NCI-H128 (cell line): Measurements from ENCODE around the gene ACSL1.
"Not testable (repeated sequence)": the region's sequence is repeated elsewhere in the genome, so short reads cannot be mapped to it uniquely, and the experiment has no call there.

ENCODE experiments used
- DNase-seq: peaks from one replicate; lab custom pipeline; 2025; ENCODE audit not compliant: unreplicated experiment; lab: John Stamatoyannopoulos, UW

The ACSL1 gene

DNA sequence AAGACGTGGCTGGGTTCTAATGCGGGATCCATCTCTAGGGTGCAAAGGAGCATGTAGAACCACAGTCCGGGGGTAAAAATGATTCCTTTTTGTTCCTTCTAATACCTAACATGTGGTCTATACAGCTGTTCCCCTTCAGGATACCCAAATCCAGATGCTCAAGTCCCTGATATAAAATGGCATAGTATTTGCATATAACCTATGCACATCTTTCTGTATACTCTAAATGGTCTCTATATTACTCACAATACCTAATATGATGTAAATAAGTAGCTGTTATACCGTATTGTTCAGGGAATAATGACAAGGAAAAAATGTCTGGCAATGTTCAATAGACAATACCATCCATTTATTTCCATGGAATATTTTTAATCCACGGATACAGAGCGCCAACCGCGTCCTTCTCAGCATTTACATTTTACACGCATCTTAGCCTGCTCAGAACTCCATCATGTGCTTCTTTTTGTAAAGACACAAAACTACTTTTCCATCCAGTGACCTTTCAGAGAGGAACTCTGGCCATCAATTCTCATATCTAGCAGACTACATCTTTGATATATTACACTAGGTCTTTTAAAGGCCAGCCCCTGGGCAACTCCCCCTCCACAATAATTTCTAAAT, 31.9 kb downstream of the ACSL1 start:
- DNase-seq: no peak

DNA sequence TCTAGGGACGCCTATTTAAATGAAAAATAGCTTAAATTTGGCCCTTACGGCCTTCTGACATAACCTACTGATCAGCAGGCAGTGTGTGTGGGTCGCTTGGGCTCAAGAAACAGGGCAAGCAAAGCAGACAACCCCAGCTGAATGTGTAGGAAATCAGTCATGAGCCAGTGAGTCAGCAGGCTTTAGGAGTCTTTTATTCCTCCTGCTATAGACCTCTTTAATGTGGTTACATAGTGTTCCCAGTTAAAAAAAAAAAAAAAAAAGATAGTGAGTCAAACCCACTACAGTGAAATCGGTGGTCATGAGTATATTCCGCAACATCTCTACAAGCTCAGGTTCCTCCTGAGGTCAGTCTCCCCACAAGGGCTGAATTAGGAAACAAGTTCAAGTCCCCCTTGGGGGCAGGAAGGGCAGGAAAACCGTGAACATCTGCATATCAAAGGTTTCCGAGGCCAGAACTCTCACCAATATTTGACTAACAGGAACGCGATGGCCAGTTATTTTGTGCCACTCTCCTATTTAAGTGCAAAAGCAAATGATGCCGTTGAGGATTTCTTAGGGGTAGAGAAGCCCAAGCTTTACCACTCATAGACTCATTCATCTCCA, 32.7 kb downstream of the ACSL1 start:
- DNase-seq: no peak

DNA sequence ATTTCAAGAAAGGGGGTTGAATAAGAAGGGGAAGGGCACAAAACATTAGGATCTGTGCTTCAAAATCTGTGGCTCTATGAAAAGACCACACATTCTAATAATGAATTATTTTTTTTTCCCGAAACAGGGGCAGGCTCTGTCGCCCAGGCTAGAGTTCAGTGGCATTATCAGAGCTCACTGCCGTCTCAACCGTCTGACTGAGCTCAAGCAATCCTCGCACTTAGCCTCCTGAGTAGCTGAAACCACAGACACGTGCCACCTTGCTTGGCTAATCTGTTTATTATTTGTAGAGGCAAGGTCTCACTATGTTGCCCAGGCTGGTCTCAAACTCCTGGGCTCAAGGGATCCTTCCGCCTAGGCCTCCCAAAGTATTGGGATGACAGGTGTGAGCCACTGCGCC, 33.4 kb downstream of the ACSL1 start:
- no peak for DNase-seq

DNA sequence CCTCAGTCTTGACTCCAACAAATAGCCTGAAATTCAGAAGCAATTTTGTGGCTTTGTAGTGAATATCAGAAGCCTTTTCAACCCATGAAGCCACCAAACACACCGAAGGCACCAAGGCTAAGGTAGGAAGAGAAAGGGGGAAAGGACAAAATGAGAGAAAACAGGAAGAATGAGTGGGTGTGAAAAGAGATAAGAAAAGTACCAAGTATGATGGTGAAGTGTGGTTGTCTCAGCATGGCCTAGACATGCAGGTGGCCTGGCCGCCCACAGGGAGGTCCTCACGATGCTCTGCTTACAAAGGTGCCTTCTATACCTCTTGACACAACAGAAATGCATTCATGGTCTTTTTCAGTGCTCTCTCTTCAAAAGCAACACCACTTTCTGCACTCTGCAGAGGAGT, 34.9 kb downstream of the ACSL1 start:
- no peak for DNase-seq

DNA sequence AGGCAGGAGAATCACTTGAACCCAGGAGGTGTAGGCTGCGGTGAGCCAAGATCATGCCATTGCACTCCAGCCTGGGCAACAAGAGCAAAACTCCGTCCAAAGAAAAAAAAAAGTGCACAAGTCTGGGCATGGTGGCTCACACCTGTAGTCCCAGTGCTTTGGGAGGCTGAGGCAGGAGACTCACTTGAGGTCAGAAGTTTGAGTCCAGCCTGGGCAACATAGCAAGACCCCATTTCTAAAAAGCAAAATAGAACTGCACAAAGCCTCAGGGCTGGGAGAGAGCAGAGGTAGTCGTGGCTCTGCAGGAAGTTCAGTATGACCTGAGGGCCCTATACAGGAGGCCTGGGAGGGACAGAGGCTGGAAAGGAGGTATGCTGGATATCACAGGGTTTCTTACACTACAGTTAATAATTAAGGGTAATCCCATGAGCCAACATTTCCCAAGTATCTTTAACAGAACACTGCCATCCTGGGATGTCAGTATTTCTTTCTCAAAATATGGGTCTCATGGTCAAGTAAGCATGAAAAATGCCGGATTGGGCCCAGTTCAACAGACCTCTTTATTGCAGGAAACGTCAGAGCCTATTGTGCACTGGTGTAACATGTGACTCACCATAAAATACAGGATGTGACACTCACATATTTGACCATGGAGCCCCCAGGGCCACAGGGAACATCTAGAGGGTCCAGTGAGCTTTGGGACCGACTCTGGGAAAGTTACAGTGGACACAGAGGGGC, 37.8 kb downstream of the ACSL1 start:
- no peak for DNase-seq

DNA sequence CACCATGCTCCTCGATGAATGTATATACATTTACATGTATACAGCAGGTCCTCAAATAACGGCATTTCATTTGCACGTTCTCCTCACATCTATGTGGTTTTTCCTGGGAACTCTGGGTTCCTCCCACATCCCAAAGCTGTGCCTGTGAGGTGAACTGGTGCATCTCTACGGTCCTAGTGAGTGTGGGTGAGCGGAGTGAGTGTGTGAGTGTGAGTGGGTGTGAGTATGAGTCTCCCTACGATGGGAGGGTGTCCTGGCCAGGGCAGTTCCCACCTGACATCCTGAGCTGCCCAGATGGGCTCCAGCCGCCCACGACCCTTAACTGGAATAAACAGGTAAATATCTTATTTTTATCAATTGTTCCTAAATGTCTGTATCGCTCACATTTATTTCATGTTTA, 40.0 kb downstream of the ACSL1 start:
- no peak for DNase-seq

DNA sequence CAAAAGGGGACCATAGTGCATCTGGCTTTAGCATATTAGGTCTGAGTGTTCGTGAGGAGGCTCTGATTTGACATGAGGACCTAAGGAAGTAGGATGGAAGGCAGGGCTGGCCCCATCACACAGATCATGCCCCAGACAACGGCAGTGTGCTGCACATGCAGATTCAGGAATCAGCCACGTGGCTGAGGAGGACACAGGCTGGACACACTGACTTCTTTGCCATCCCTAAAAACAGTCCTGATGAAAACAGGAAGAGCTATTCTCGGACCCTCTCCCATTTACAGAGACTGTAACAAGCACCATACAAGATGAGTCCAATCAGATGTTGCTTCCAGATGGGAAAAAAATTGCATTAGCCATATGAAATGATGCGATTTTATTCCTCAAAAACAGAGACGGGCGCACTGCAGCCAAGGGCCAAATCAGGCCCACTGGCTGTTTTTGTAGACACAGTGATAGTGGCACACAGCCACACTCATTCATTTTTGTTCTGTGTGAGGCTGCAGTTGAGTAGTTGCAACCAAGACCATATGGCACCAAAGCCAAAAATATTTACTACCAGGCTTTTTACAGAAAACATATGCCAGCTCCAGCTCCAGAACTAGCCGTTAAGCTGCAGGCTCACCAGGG, 41.0 kb downstream of the ACSL1 start:
- no peak for DNase-seq

DNA sequence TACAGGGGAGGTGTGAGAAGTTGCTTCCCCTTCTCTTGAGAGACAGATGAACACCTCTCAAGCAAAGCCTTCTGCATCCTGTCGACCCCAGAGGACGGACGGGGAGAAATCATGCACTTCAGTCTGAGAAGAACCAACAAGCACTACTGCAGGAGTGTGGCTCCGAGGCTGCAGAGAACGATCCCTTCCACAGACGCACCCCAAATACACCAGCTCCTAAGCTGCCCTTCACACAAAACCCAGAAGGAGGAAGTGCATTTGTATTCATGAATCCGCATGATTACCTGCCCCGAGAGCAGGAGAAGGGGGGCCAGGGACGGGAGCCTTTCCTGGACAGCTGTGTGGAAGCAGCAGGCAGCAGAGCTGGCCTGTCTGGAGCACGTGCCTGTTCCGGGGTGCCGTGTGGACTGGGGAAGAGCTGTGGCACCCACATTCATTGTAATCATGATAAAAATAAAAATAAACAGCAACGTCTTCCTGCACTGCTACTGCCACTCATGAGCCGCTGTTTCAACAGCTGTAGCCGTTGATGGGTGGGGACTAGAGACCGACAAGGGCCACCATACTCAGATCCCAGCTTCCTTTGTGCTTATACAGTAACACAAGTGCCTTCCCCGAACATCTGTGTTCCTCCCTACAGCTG, 42.9 kb downstream of the ACSL1 start:
- DNase-seq: no peak

DNA sequence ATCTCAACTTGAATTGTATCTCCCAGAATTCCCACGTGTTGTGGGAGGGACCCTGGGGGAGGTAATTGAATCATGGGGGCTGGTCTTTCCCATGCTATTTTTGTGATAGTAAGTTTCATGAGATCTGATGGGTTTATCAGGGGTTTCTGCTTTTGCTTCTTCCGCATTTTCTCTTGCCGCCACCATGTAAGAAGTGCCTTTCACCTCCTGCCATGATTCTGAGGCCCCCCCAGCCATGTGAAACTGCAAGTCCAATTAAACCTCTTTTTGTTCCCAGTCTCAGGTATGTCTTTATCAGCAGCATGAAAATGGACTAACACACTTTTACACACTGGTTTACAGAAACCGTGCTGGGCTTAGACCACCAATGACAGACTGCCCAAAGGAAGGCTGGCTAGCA, 46.6 kb downstream of the ACSL1 start:
- not testable (repeated sequence) for DNase-seq

DNA sequence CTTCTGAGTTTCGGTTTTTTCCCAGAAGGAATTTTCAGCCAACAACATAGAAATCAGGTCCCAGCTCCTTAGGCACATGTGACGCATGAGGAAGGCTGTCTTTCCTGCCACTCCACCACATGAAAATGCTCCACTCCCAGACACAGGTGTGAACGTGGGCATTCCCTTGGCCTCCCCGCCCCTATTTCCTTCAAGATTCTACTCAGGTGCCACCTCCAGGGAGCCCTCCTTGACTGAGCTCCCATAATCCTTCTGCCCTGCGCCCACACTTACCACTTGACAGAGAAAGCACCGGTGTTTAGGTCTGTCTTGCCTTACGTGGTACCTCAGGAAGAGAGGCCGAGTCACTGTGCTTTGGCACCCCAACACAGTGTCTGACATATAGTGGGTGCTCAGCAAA, 47.4 kb downstream of the ACSL1 start:
- no peak for DNase-seq

DNA sequence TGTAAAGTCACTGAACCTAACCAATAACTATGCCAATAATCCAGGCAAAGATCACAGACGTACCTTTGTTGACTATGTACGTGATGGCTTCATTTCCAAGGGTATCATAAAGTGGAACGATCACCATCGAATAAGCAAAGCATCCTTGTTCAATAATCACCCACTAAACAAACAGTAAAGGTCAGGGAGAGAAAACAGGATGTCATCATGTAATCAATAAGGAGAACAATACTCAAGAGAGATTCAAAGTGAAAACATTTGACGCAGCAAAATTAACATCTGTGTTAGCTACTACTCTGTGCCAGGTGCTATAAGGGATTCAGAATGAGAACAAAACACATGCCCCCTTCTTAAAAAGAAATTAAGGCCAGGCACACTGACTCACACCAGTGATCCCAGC, 48.9 kb downstream of the ACSL1 start:
- no peak for DNase-seq

DNA sequence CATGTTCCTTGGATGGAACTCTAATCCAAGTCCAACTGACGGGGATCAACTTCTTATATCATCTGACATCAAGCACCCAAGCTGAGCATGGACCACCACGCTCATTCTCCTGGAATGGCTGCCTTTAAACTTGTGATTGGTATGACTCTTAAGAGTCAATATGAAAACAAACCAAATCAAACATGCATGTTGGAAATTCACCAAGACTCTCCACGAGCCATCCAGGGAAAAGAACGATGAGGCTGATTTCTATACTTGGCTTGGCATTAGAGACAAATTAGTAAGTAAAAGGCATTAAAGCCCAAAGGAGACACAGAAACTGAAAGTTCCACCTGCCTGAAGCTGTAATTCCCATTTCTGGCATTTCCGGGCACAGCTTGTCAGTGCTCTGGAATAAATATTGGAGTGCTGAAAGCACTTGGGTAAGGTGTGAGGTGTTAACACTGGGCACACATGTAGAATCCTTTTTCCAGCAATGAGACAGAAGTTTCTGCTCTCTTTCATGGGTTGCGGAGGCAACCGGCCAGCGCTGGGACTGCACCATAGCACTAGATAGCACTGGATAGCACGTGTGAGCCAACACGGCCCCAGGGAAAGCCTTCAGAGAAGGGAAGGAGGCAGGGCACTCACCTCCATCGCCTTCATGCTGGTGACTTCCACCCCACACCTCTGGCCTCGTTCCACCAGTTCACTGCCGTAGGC, 49.8 kb downstream of the ACSL1 start:
- DNase-seq: no peak

DNA sequence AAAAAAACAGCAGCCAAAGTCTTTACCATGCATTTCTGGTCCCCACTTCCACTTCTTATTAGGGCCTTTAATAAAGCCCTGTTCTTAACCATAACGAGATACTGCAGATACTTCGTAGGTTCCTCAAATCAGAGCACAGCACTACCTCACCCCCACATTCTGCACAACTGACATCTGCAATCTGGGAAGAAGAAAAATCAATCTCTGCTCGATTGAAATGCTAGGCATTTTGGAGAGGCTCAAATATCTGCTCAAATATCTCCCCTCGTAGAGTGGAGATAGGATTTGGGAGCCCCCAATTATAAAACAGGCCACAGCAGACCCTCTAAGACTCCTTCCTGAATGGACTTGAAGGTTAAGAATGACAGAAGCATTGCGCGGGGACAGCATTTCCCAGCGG, 51.6 kb downstream of the ACSL1 start:
- no peak for DNase-seq

DNA sequence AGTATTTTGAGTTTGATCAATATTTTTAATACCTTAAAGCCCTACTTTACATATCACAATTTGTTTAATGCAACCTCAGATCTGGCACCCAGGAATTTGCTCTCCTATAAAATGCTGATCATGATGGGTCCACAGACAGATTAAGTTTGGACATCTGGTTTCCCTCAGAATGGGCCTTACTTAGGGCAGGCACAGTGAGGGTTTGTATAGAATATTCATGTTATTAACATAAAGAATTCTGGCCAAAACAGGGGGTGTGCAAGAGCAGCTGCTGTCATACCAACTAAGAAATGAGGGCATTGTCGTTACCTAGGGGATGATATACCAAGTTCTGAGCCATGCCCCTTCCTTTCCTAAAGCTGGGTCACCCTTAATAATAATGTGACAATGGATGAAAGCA, 54.4 kb downstream of the ACSL1 start:
- DNase-seq: no peak

DNA sequence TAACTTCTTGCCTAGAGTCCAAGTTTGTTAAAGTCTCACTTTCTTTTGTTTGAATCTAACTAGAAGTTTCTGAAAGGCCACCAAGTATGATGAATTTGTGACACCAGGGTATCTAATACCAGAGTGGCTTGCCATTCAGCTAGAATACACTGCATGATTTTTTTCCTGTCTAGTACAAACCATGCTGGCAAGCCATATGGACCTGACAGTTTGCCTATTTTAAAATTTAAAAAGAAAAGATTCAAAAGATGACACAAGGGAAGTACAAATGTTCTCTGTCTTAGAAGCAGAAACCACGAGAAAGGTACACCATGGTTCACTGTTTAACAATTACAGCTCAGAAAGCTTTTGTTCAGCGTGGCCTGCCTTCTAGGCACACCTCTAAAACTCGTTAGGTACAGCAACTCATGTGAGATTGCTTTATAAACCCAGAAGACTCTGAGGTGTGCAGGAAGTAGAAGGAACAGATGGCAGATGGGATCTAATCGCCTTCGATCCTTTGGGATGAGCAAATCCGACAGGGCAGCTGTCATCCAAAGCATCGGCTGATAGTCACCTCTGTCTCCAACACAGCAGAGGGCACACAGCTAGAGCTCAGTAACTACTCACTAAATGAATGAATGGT, 56.5 kb downstream of the ACSL1 start:
- DNase-seq: no peak

DNA sequence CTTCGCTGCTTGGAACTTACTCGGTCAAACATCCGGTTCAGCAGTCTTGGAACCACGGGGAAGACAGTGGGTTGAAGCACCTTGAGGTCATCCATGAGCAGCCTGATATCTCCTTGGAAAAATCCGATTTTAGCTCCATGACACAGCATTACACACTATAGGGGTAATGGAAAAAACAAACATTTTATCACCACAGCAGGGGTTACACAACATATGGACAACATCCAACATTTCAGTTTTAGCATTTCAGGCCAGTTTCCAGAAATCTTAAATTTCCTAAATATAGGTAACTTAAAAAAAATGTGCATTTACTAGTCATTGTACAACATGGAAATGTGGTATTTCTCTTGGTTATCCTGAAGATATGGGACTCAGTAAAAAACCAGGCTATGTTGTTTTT, 57.5 kb downstream of the ACSL1 start:
- DNase-seq: no peak

DNA sequence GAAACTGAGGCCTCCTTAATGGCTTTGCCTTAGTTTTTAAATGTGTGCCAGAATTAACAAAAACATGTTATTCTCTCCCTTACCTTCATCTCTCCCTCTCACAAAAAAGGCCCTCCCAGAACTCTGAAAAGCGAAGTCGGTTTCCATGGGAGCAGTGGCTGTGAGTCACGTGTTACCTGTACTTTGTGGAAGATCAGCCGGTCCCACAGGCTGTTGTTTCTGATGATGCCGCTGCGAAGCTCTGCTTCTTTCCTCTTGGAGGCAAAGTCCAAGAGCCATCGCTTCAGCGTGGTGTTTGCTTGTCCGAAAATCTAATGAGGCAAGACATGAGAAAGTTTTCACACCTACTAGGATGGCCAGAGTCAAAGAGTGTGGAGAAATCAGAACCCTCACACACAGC, 59.3 kb downstream of the ACSL1 start:
- no peak for DNase-seq

DNA sequence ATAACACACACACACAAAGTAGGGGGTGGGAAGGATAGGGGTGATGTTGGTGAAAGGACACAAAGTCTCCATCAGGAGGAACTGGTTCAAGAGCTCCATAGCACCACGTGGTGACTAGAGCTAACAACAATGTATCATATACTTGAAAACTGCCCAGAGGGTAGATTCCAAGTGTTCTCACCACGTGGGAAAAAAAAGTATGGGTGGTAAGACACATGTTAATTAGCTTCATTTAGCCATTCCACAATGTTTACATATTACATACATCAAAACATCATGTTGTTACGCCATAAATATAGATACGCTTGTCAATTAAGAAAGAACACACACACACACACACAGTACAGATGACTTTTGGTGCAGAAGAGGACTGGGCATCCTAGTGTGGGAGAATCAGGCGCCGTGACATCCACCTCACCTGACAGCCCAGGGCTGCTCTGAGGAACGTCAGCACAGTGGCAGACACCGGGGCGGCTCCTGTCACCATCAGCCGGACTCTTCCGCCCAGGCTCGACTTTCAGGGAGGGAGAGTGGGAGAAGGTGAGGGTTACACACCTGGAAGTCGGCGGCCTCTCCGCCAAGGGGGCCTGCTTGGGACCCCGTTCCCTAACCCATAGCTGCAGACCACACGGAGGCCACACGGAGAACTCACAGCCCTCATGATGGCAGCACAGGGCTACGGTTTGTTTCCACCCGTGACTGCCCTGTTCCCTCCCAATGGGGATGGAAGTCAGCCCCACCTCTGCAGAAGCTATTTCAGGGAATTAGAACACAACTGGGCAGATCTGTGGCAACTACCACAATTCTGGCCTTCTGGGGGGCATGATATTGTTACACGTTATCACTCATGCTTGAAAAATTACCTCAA, 60.1 kb downstream of the ACSL1 start:
- no peak for DNase-seq

DNA sequence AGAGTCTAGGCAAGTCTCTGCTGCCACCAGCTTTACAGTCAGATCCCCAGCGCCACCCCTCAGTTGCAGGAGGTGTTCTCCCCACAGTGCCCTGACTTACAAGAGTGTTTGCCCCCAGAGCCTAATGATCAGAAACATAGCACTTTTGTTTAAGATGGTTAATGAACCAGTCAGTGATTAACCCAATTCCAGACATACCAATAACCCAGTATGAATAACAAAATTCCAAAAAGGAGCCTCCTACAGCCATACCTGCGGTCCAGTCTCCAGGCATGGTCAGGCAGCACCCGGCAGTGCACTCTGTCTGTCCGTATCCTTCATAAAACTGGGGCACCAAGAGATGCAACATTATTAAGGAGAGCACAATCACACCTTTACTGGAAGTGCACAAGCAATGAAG, 61.2 kb downstream of the ACSL1 start:
- DNase-seq: no peak
